AG10803 (cell line): ENCODE measurements around the gene SAFB.
A peak's percentile ranks its signal among the peaks of the same experiment; 100 is the strongest.

Source experiments
- DNase-seq: peaks from one replicate; pipeline ENCODE4 v3.0.0; 2010; ENCODE audit warnings: low read depth
- H3K4me3 ChIP-seq: 2 replicates; pipeline ENCODE4 v1.5.1; 2011; ENCODE audit warnings: mild to moderate bottlenecking, low read length, control low read depth
- TF ChIP-seq, protein P1 (sequence below): conservative IDR thresholded peaks from 2 replicates; pipeline ENCODE4 v1.5.1; 2011; ENCODE audit warnings: mild to moderate bottlenecking, low read length, control low read depth, inconsistent platforms

Gene SAFB

GRCh38 chr19:5664515-5664914, 41.6 kb downstream of the SAFB start:
- no peak overlapping the region for H3K4me3 ChIP-seq
- TF ChIP-seq, protein P1, sequence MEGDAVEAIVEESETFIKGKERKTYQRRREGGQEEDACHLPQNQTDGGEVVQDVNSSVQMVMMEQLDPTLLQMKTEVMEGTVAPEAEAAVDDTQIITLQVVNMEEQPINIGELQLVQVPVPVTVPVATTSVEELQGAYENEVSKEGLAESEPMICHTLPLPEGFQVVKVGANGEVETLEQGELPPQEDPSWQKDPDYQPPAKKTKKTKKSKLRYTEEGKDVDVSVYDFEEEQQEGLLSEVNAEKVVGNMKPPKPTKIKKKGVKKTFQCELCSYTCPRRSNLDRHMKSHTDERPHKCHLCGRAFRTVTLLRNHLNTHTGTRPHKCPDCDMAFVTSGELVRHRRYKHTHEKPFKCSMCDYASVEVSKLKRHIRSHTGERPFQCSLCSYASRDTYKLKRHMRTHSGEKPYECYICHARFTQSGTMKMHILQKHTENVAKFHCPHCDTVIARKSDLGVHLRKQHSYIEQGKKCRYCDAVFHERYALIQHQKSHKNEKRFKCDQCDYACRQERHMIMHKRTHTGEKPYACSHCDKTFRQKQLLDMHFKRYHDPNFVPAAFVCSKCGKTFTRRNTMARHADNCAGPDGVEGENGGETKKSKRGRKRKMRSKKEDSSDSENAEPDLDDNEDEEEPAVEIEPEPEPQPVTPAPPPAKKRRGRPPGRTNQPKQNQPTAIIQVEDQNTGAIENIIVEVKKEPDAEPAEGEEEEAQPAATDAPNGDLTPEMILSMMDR: no peak
- DNase-seq: no peak

- H3K4me3 ChIP-seq: no peak overlapping the region
These were observed 43.1 kb downstream of the SAFB start for GRCh38 chr19:5665781-5666513.

GRCh38 chr19:5666921-5667610, 44.2 kb downstream of the SAFB start:
- DNase-seq: no peak
- TF ChIP-seq, protein P1: no peak
- H3K4me3 ChIP-seq: no peak overlapping the region

More at GRCh38 chr19:5665781-5666513, 43.1 kb downstream of the SAFB start:
- TF ChIP-seq, protein P1: peak; percentile 33; the same call in 1 of the 2 replicates
- DNase-seq: peak; percentile 52

DNA sequence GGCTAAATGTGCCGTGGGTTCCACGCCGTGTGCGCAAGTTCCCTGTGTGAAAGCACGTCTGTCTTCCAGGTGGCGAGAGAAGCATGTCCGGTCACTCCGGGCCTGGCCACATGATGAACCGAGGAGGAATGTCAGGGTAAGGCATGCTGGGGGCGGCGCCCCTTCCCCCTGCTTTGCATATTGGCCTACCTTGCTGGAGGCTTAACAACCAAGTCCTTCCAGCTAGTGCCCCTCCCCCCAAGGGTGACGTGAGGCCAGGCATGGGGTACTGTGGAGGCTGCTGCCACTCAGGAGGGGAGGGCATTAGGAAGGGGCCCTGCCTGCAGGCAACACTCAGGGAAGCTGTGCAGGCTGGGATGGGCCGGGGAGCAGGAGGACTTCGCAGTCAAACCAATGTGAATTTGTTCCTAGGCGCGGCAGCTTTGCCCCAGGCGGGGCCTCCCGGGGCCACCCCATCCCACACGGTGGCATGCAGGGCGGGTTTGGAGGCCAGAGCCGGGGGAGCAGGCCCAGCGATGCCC, 44.9 kb downstream of the SAFB start:
- TF ChIP-seq, protein P1: no peak
- H3K4me3 ChIP-seq: no peak overlapping the region
- DNase-seq: no peak

DNA sequence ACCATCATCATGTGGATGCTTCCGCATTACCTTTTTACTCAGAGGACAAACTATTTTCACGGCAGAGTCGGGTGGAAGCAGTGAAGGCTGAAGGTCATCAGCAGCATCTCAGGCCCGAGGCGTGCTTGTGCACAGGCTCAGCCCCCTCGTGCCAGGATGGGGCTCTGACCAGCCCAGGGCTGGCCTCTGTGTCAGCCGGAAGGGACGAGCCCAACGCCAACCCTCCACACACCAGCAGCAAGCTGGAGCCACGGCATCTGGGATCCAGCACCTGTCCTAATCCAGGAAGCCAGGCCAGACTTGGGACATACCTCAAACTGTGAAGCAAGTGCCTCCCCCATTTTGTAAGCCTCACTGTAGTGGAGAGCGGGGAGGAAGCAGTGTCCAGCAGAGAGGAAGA, 46.3 kb downstream of the SAFB start:
- no peak overlapping the region for H3K4me3 ChIP-seq
- TF ChIP-seq, protein P1: no peak

DNA sequence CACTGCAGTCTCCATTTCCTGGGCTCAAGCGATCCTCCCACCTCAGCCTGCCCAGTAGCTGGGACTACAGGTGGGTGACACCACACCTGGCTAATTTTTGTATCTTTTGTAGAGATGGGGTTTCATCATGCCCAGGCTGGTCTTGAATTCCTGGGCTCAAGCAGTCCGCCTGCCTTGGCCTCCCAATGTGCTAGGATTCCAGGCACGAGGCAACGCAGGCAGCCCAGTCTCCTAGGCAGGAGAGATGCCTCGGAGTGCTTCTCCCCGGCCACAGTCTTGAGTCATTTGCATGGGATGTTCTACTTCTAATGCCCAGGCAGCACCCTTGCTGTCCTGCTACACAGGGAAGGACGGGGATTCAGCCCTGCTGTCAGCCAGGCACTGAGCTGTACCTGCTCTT, 48.7 kb downstream of the SAFB start:
- TF ChIP-seq, protein P1: no peak
- DNase-seq: no peak
- no peak overlapping the region for H3K4me3 ChIP-seq

More for the DNA sequence above, 46.3 kb downstream of the SAFB start:
- DNase-seq: no peak
